ENCODE results near the gene GGT6.

Gene GGT6

DNA sequence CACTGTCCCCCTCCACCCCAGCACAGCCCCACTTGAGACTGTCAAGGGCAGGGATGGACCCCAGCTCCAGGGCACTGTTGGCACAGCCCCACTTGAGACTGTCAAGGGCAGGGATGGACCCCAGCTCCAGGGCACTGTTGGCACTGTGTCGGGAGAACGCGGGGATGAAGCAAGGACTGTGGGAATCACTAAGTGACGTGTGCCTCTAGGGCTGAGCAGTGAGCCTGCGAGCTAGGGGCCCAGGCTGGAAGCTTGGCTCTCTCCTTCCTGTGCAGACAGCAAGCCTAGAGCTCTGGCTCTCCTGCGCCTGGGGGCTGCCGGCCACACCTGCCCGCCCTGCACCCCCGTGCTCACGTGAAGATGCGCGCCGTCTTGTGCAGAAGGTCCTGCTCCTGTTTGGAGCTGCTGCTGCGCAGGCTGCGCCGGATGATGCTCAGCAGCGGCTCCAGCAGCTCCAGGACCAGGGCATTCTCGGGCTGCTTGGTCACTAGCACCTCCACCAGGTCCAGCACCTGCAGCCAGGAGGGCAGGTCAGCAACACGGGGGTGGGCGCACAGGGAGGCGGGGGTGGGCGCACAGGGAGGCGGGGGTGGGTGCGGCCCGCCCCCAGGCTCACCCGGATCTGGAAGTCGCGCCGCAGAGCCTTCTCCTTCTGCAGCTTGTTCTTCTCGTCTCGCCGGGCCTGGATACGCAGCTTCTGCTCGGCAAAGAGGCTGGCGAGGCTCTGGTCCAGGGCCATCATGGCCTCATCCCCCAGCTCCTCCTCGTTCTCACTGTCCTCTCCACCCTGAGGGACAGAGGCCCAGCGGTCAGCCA lies 16.0 kb downstream of the GGT6 start:
- no peak overlapping the region for H3K4me3 ChIP-seq (ENCODE audit: low read depth, low read length)
- H3K4me1 ChIP-seq: no peaks in the 10 kb centered on the region
- TF ChIP-seq, protein P1, sequence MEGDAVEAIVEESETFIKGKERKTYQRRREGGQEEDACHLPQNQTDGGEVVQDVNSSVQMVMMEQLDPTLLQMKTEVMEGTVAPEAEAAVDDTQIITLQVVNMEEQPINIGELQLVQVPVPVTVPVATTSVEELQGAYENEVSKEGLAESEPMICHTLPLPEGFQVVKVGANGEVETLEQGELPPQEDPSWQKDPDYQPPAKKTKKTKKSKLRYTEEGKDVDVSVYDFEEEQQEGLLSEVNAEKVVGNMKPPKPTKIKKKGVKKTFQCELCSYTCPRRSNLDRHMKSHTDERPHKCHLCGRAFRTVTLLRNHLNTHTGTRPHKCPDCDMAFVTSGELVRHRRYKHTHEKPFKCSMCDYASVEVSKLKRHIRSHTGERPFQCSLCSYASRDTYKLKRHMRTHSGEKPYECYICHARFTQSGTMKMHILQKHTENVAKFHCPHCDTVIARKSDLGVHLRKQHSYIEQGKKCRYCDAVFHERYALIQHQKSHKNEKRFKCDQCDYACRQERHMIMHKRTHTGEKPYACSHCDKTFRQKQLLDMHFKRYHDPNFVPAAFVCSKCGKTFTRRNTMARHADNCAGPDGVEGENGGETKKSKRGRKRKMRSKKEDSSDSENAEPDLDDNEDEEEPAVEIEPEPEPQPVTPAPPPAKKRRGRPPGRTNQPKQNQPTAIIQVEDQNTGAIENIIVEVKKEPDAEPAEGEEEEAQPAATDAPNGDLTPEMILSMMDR (IDR thresholded peaks at IDR 0.05; ENCODE audit: low read depth, low read length): no peak
- H3K36me3 ChIP-seq: peaks cover 23% of the 10 kb centered on the region
- no peaks in the 10 kb centered on the region for H3K27me3 ChIP-seq
- no peak for DNase-seq
- no peaks in the 10 kb centered on the region for H3K9me3 ChIP-seq

DNA sequence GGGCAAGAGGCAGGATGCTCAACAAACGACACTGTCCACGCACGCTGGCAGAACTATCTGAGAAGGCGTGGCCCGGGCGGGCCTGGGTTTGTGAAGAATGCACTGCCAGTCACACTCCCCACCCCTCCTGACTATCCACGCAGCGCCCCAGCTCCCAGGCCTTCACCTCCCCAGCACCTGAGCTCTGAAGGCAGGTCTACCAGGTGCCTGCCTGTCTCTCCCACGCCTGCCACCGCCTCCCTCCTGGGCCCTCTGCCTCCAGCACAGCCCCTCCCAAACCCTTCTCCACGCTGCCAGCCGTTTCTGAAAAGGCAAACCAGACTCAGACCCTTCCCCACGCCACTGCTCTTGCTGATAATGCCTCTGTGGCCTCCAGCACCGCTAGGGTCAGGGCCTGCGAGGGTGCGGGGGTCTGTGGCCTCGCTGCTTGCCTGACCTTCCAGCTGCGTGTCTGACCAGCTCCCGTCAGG lies 16.8 kb downstream of the GGT6 start:
- H3K4me1 ChIP-seq: no peaks in the 10 kb centered on the region
- H3K27me3 ChIP-seq: no peaks in the 10 kb centered on the region
- H3K9me3 ChIP-seq: no peaks in the 10 kb centered on the region
- H3K4me3 ChIP-seq (ENCODE audit: low read depth, low read length): no peak overlapping the region
- no peak for DNase-seq
- TF ChIP-seq, protein P1 (IDR thresholded peaks at IDR 0.05; ENCODE audit: low read depth, low read length): no peak
- H3K36me3 ChIP-seq: peaks cover 22% of the 10 kb centered on the region

DNA sequence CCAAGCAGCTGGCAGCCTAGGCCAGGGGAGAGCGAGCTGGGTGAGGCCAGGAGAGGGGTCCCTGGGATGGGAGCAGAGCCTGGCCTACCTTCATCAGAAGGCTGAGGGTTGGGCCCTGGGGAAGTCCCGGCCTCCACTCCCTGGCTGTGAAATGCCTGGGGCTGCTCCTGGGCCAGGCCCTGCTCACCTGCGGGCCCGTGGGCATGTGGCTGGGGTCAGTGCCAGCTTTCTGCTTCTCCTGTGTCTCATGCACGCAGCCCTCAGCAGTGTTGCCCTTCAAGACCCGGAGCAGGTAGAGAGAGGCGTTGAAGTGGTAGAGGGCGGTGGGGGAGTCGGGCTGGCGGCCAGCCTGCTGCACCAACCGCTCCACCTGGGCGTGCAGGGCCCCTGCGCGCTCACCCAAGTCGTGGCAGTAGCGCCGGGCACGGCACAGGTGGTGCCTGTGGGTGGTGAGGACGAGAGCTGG lies 17.6 kb downstream of the GGT6 start:
- Histone ChIP-seq H3K4me3 (ENCODE audit: low read depth, low read length) (no peak overlapping the region), H3K36me3 (peaks cover 15% of the 10 kb centered on the region), H3K27me3 (no peaks in the 10 kb centered on the region), H3K9me3 (no peaks in the 10 kb centered on the region), H3K4me1 (no peaks in the 10 kb centered on the region)
- DNase-seq: no peak
- TF ChIP-seq, protein P1 (IDR thresholded peaks at IDR 0.05; ENCODE audit: low read depth, low read length): no peak

DNA sequence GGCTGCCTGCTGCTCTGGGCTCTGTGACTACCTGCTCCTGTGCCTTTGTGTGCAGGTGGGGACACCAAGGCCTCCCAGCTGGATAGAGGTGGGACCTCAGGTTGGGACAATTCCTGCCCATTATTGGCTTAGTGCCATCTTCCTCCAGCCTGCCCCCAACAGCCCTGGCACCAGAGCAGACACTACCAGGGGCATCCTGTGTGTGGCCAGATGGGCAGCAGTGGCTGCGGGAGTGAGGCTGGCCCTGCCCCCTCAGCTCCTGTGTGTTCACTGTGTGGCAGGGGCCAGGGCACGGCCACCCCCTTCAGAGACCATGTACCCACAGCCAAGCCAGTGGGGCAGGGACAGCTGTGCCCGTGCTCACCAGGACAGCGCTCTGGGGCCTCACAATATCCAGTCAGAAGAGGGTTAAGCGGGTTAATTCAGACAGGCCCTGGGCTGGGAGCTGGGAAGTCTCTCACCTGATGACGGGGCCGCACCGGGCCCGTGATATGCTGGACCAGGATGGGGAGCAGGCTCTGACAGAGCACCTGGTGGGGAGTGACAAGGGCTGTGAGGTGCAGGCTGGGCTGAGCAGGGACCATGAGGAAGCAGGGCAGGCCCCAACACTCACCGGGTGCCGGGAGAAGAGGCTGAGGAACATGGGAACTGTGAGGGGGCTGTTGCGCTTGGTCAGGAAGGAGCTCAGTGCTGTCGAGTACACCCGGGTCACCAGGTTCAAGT lies 18.2 kb downstream of the GGT6 start:
- peaks cover 12% of the 10 kb centered on the region for H3K36me3 ChIP-seq
- H3K4me1 ChIP-seq: no peaks in the 10 kb centered on the region
- no peaks in the 10 kb centered on the region for H3K27me3 ChIP-seq
- H3K4me3 ChIP-seq (ENCODE audit: low read depth, low read length): no peak overlapping the region
- no peaks in the 10 kb centered on the region for H3K9me3 ChIP-seq
- no peak for DNase-seq
- TF ChIP-seq, protein P1 (IDR thresholded peaks at IDR 0.05; ENCODE audit: low read depth, low read length): no peak

DNA sequence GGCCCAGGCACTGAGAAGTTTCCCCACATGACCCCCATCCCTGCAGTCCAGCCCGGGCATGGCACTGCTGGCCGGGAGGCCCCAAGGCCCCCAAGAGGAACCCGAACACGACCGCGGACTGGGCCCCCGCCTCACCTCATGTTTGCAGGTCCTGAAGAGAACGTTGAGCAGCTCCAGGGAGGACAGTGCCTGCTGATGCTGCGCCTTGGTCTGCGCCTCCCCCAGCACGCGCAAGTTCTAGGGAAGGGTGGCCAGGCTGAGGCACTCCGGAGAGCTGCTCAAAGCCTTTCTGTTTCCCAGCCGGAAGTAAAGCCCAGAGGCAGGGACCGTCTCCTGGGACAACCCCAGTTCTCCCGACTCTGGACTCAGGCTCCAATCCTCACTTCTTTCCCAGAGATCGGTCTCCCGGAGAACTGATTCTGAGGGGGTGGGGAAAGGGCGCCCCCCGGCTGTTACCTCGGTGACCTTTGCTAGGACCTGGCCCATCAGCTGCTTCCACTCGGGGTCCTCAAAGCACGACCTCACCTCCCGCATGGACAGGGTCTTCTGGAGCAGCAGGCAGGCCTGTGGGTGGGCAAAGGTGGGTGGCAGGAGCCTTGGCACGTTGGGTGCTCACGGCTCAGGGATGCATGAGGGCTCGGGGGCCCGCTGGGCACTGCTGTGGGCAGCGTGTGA lies 18.9 kb downstream of the GGT6 start:
- Histone ChIP-seq H3K36me3 (peaks cover 12% of the 10 kb centered on the region), H3K9me3 (no peaks in the 10 kb centered on the region), H3K4me1 (no peaks in the 10 kb centered on the region), H3K4me3 (ENCODE audit: low read depth, low read length) (no peak overlapping the region), H3K27me3 (no peaks in the 10 kb centered on the region)
- TF ChIP-seq, protein P1 (IDR thresholded peaks at IDR 0.05; ENCODE audit: low read depth, low read length): no peak
- no peak for DNase-seq

All from BE2C (cell line).